Stimulated activated CD4-positive, alpha-beta T cell treated with anti-CD3 and anti-CD28 coated beads, Interleukin-2, amount 100 ng/mL, for 24 hours (primary cell): Measurements from ENCODE around the gene PAAF1.
"Not testable (repeated sequence)": the region's sequence is repeated elsewhere in the genome, so short reads cannot be mapped to it uniquely, and the experiment has no call there.

Source experiments
- DNase-seq, 2 donors: peaks; one replicate each; pipeline ENCODE4 v3.0.0-alpha.2; 2020

Gene PAAF1, protein sequence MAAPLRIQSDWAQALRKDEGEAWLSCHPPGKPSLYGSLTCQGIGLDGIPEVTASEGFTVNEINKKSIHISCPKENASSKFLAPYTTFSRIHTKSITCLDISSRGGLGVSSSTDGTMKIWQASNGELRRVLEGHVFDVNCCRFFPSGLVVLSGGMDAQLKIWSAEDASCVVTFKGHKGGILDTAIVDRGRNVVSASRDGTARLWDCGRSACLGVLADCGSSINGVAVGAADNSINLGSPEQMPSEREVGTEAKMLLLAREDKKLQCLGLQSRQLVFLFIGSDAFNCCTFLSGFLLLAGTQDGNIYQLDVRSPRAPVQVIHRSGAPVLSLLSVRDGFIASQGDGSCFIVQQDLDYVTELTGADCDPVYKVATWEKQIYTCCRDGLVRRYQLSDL

GRCh38 chr11:73876424-73877310 is at the start of gene PAAF1, which contains the start of gene COA4:
PAAF1 (plus strand) TSS chr11:73876999; CDS start chr11:73877022, 23 bp downstream.
COA4 (minus strand) TSS chr11:73876846; CDS start chr11:73873378, 3,468 bp downstream.
- DNase-seq: peak; percentile 95 to 96

DNA sequence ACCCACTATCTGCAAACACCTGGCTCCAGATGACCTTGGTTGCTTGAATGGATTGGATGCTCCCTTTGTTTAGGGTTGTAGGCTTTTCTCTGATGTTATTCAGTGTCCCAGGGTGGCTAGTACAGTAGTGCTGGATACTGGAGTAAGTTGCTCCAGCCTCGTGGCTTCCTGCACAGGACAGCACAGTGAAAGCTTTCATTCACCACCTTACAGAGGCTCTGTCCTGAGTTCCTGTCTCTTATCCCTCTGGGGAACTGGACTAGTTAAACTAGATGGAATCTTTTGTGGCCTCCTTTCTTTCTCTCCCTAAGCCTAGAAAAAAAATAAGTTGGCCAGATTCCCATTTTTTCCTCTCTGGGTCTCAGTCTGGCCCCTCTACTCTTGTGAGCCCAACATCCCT is 46.5 kb upstream of the PAAF1 start:
- DNase-seq: no peak

DNA sequence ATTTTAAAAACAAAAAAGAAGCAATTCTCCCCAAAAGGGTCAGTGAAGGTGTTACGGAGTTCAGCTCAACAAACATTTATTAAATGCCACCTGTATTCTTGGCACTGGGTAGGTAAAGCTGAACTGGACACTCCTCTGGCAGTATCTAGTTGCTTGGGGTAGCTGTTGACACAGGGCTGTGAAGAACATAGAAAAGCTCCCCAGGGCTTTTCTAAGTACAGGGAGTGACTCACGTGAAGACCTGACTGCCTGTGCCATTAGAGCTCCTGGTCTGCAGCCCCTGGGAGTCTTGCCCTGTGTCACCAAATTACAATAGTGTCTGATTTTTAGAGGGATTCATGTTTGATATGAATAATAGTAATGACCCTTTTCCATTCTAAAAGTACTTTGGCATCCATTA is 43.7 kb upstream of the PAAF1 start:
- DNase-seq: no peak

DNA sequence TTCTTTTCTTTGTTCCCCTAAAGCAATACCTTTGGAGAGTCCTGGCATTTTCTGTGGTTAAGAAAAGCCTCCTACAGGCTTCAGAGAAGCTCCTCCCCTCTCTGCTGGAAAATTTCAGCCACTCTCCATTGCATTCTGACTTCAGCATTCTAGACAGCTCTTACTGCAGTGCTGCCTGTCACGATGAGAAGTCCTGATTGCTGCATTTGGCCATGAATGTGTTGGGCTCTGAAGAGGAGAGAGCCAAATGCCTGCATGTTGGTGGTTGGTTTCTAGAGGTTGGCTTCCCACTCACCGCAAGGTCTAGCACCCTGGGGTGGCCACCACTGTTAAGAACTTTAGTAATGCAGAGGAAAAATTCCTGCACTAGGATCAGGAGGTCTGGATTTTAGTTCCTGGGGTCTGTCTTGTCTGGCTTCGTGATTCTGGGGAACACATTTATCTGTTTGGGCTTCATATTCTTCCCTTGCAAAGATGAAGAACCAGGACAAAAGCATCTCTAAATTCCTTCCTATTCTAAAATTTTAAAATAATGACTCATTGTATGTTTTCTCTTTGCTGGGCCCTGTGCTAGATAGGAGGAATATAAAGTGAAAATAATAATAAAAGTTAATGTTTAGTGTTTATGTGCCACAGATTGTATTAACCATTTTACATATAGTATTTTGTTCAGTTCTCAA is 38.2 kb upstream of the PAAF1 start:
- DNase-seq: no peak

DNA sequence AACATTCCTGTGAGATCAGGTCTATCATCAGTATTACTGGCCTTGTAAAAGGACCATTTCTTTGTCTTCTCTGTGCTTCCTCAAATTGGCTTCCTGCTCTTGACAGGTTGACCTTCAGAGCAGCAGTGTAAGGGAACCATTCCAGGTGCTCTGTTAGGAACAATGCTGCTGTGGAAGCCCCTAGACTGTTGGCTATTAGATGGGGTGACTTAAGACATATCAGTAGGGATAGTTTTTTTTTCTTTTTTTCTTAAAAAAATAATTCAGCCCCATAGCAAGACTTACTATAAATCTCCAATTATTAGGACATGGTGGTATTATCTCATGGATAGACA is 37.7 kb upstream of the PAAF1 start:
- no peak for DNase-seq

DNA sequence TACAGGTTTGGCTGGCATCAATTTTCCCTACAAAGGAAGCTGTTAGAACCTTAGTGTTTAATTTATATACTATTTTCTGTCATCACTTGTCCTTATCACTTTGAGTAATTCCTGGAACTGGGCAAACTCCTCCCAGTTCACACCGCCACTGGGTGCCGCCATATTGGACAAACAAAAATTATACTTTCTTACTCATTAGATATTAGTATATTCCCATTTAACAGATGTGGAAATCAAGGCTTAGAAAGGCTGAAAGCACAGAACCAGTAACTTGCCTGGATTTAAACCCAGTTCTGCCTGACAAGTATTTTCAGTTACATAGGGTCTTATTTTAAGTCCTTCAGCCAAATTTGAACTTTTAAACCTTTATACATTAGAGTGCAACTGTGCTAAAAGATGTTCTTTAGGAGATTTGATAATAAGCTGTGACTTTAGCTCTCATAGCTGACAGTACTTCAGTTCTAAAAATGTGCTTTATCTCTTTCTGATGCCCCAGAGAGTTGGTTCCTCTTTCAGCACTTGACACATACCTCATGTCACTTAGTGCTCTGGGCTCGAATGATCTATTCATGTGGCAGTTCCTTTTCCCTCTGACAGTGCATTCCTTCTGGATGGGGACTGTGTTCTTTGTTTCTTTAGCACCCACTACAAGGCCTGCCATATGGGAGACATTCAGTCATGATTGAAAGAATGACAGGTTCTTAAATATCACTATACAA is 25.6 kb upstream of the PAAF1 start:
- no peak for DNase-seq

- DNase-seq: no peak
Measured at GRCh38 chr11:73852049-73852448, 24.8 kb upstream of the PAAF1 start.

DNA sequence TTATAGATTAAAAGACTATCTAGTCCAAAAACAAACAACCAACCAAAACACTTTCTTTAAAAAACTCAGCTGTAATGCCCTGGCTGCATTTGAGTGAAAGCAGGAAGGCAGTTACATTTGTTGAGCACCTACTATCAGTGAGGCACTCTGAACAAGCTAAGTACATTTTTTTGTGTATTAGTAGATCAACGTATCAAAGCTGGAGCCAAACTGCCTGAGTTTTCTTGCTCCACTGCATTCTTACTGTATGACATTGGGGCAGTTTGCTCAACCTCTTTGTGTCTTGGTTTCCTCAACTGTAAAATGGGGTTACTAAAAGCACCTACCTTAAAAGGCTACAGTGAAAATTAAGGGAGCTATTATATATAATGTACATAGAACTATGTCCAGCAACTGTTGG is 22.1 kb upstream of the PAAF1 start:
- DNase-seq: no peak

DNA sequence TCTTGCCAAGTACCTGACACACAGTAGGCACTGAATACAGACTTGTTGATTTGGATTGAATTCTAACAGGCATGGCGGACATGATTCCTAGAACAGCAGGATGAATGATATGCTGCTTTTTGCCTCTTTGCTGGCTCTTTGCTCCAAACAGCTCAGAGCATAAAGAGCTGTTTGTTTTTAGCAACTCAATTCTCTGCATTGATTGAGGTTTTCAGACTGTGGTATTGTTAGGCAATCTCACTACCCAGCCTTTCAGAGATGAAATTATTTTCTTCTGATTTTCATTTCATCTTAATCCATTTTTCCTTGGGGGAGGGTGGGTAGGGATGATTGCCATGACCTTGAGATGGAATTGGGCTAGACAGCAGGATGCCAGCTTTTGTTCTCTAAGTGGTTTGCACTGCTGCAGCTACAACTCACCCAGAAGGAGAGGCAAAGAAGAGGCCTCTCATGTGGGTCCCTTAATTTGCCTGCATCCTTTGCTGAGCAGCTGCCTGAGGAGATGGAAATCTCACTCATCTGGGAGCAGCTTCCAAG is 20.7 kb upstream of the PAAF1 start:
- no peak for DNase-seq

DNA sequence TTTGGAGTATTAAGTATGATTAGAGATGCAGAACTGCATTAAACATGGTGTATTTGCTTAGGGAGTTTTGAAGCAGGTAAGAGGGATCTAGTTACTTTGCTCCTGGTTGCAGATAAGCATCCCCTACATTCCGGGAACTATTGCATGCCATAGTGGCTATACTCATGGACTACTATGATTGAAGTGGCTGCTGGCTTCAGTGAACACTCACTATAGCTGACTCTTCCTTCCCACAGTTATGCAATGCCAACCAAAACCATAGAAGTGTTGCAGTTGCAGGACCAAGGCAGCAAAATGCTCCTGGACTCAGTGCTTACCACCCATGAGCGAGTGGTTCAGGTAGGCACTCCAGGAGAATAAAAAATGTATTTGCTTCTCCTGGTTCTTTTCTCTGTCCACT is 17.1 kb upstream of the PAAF1 start:
- DNase-seq: no peak

DNA sequence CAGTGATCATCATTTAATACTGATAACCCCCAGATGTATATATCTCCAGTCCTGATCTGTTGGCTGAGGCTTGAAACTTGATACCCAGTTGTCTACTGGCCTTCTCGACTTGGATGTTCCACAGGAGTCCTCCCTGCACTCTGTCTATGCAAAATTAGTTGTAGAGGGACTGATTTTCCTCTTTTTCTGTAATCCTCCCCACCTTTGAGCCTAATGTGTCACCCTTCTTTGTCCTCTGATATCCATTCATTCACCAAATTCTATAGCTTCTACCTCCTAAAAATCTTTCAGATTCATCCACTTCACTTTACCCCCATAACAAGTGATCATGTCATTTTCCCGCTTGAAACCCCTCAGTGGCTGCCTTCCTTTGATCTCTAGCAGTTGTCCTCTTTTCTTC is 16.6 kb upstream of the PAAF1 start:
- no peak for DNase-seq

GRCh38 chr11:73862986-73863385 is 13.8 kb upstream of the PAAF1 start:
- no peak for DNase-seq

DNA sequence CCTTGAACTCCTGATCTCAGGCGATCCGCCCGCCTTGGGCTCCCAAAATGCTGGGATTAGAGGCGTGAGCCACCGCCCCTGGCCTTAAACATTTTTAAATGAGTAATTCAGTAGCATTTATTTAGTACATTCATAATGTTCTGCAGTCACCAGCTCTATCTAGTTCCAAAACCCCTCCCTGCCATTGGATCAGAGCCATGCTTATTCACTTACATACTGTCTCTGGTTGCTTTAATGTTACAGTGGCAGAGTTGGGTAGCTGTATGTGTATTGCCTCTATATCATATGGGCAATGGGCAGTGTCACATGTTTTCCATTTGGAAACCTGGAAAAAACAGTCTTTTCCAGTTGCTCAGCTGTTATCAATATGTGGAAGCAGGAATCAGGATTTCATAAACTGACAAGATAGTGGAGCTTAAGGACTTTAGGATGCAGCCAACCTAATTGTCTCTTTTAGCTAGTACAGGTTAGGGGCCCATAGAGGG is 10.7 kb upstream of the PAAF1 start:
- DNase-seq: no peak

GRCh38 chr11:73866586-73866996 is 10.2 kb upstream of the PAAF1 start:
- DNase-seq: no peak

DNA sequence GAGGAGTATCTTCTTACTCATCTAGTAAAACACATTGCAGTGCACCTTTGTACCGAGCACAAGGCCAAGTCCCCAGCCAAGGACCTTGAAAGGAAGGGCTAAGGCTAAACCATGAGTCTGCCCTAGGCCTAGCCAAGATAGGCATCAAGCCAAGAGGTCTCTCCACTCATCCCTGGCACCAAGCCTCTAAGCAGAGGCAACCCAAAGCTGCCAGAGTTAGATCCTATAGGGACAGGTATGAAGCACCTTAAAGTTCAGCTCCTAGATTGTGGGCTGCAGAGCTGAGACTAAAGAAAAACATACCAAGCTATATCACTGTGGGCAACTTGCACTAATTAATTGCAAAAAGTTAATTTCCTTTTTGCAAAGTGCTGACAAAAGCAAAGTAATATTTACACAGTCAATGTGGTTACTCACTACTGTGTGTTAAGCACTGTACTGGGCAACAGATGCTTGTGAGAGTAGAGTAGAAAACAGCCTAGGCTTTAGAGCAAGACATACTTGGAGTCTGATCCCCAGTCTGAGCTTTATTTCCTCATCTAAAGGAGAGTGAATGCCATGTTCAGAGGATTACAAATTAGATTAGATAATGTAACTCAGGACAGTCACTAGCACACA is 7.4 kb upstream of the PAAF1 start:
- DNase-seq: no peak

GRCh38 chr11:73870261-73870660 is 6.5 kb upstream of the PAAF1 start:
- no peak for DNase-seq

DNA sequence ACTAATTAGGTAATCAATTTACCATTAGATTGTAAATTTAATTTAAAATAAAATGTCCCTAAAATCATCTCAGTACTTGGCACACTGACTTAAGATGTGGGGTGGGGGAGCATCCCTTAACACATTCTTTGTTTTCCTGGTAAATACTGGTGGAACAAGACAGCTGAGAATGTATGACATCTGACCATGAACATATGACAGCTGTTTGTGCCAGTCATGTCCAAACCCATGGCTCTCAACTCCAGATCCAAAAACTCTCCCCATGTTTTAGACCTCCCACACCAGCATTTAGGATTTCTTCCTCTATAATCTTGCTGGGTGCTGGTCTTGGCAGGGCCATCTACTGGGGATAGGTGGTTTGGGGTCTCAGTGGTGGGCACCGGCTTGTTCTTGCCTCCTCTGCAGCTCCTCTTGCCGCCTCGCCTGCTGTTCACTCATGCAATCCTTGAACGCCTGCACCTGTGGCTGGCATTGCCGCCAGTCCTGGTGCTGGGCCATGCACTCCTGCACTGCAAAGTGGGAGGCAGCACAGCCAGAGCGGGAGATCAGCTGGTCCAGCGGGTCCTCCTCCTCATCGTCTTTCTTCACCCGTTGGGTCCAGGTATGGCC is 3.9 kb upstream of the PAAF1 start:
- no peak for DNase-seq

DNA sequence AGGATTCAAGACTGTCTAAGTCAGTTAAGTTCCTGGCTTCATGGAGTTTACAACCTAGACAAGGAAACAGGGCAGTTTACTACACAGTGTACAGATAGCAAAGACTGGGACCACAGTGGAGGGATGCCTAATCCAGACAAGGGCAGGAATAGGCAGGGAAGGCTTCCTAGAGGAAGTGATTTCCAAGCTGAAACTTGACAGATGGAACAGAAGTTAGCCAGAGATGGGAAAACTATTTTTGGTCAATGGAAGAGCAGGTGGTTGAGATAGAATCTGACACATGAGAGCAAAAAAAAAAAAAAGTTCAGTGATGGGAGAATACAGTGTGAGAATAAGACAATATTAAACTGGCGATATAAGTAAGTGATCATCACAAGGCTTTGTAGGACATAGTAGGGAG is 1.4 kb upstream of the PAAF1 start:
- no peak for DNase-seq

- no peak for DNase-seq
Measured at GRCh38 chr11:73875840-73876239, 959 bp upstream of the PAAF1 start.

DNA sequence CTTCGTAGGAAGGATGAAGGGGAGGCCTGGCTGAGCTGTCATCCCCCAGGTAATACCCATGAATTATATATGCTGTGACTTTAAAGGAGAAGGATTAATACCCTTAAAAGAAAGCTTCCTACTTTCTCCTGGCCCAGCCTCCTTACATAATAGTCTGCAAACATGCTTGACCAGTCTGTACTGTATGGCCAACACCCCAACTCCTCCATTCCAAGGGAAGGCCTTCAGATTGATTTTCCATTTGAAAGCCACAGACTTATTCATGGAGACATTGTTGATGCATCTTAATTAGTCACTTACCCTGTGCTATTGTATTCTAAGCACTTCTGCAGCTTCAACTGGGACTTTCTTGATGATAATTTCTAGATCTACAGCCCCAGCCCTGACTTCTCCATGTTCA is 2.0 kb downstream of the PAAF1 start:
- DNase-seq: no peak

DNA sequence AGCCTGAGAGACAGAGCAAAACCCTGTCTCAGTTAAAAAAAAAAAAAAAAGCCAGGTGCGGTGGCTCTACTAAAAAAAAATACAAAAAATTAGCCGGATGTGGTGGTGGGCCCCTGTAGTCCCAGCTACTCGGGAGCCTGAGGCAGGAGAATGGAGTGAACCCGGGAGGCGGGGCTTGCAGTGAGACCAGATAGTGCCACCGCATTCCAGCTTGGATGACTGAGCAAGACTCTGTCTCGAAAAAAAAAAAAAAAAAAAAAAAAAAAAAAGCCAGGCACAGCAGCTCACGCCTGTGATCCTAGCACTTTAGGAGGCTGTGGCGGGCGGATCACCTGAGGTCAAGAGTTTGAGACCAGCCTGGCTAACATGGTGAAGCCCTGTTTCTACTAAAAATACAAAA is 3.6 kb downstream of the PAAF1 start:
- DNase-seq: not testable (repeated sequence)

DNA sequence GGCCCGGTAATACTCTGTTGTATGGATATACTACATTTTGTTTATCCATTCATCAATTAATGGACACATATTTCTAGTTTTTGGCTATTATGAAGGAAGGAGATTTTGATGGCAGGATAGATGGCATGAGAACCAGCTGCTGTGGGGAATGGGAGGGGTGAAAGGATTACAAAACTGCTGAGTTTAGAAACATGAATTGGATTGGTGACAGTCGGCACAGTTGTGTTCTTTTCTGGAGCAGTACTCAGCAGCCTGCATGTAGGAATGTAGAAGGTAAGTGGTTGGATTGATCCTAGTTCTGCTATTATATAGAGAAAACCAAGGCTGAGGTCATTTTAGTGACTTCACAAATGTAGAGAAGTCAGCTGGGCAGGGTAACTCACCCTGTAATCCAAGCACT is 7.1 kb downstream of the PAAF1 start:
- DNase-seq: no peak
